Stimulated activated CD8-positive, alpha-beta memory T cell treated with anti-CD3 and anti-CD28 coated beads, Interleukin-12 subunit alpha, Interleukin-12 subunit beta, amount 100 ng/mL, for 4 hours (primary cell): ENCODE data around the gene PLXNA4.

Source experiments
- DNase-seq: peaks from one replicate; pipeline ENCODE4 v3.0.0-alpha.2; 2020; ENCODE audit warnings: low read depth

The PLXNA4 gene

GRCh38 chr7:132528695-132529094, 47.6 kb downstream of the PLXNA4 start:
- DNase-seq = no peak

GRCh38 chr7:132527467-132528410, 48.5 kb downstream of the PLXNA4 start:
- DNase-seq = no peak

GRCh38 chr7:132526111-132526740, 50.0 kb downstream of the PLXNA4 start:
- no peak for DNase-seq

DNA sequence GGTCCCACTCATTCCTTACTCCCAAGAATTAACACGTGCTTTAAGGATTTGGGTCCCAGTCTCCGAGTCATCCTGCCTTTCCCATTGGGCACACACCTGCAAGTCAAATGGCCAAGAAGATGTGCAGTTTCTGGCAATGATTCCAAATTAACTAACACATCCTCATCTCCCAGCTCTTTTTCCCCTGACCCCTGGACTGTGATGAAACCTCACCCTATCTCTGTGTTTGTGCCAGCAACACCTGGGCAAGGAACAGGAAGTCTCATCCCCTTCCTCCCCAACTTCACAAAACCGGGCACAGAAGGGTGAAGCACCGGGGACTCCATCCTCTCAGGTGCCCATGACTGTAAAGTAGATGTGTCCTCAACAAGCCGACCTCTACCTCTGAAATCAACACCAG, 54.8 kb downstream of the PLXNA4 start:
- DNase-seq = no peak

GRCh38 chr7:132520591-132521280, 55.5 kb downstream of the PLXNA4 start:
- no peak for DNase-seq

DNA sequence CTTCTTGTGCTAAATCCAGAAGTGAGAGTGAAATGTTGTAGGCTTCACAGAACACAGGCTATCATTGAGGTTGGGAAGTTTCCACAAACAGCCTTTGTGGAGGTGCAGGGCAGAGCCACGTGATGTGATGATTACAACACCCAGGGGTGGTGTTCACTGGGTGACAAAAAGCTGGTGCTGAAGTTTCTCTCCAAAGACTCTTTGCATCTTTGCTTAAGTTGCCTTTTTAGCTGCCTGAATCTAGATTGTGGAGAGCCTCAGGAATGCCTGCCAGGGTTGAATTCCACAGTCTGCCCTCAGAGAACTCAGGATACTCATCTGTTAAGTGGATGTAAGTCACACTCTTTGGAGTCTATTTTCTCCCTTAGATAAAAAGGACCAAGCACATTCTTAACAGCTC, 56.3 kb downstream of the PLXNA4 start:
- DNase-seq = no peak

DNA sequence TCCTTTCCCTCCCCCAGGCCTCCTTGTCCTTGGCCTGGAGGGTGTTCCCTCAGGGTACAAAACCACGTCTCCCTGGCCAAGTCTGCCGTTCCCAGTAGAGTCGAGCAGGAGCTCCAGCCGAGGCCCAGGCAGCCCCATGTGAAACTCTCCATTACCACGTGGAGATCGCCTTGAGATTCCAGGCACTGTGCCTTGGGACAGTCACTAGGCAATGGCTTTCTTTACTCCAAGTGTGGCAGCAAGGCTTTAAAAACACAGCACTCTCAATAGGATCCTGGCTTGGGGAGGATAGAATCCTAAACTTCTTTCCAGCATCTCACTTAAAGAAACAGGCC, 57.5 kb downstream of the PLXNA4 start:
- no peak for DNase-seq

DNA sequence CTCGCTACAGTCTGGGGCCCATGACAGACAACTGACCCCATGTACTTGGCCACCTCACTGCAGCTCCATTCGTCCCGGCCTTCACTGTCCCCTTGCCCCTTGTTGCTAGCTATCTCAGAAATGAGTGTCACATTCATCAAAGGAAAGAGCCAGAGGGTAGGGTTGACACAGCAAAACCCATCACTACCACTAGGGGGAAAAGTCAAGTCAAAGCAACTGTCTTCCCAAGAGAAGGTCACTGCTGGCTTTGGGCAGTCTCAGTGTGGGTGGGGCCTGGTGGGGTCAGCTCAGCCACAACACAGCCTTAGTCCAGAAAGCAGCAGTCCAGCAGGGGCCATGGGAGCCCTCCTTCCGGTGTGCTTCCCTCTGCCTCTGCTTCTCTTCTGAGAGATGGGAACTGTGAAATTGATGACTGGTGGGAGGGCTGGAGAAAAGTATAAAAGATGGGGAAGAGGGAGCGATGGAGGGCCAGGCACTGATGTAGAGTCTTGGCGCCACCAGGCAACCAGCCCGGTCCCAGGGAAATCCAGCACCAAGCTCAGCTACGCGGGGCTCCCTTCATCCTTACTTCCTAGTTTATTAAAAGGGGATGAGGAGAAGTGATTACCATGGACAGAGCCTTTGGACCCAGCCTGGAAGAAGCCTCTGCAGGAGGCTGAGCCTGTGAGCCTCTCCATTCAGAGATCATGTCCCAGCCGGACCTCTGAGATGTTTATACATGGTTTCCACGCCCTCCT, 58.0 kb downstream of the PLXNA4 start:
- no peak for DNase-seq

DNA sequence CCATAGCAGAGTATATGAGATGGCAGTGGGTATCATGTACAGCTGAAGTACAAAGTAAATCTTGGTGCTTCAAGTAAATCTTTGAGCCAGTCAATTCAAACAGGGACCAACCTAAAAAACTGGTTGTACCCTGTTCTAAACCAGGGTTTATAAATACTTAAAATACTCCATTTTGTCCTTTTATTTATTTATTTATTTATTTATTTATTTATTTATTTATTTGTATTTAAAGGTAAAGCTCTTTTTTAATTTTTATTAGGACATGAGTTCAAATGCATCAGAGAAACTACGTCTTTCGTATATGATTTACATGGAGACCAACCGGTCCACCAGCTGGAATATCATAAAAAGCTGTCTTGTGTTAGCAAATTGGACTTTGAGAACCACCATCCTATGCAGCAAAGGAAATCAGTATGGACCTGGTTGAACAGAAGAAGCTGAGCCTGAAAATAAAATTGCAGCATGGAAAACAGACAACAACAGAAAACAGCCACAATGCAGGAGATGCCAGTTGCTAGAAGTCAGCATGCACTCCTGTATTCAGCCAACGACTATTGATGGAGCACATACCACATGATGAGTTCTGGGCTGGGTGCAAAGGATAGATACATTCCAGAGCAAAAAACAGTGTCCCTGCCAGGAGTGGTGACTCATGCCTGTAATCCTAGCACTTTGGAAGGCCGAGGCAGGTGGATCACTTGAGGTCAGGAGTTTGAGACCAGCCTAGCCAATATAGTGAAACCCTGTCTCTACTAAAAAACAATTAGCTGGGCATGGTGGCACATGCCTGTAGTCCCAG, 60.0 kb downstream of the PLXNA4 start:
- no peak for DNase-seq

DNA sequence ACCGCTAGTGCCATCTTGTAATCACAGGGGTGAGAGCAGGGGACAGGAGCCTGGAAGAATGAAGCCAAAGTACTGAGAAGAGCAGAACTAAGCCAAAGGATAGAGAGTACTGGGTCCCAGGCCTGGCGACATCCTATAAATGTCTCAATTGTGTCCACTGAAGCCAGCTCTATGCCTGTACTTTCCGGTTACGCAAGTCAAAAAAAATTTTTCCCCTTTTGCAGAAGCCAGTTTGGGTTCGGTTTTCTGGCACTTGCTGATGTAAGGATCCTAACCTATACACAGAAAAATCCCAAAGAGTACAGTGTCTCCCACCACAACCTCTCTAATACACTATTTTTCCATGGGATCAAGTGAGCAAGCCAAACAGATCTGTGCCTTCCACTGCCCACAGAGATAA, 61.1 kb downstream of the PLXNA4 start:
- no peak for DNase-seq

- no peak for DNase-seq
These were observed 61.8 kb downstream of the PLXNA4 start for GRCh38 chr7:132514430-132514829.

- no peak for DNase-seq
These were observed 64.3 kb downstream of the PLXNA4 start for GRCh38 chr7:132511921-132512320.

DNA sequence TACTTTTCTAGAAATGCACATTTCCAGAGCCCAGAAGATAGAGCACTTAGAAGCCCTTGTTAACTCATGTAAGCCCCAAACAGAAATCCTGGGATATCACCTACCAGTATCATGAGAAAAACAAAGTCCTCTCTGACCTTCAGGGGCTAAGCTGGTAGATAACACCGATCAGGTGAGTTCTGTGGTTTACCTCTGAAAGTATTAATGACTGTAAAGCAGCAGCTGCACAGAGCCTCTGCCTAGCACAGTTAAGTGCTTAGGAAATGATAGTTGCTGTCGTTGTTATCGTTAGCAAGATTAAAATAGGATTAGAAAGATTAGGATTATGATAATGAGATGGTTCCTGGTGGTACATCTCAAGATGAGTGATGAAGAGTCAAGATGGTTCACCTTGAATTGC, 64.9 kb downstream of the PLXNA4 start:
- no peak for DNase-seq

- DNase-seq = no peak
These were observed 66.6 kb downstream of the PLXNA4 start for GRCh38 chr7:132509643-132510042.

GRCh38 chr7:132508724-132509353, 67.4 kb downstream of the PLXNA4 start:
- DNase-seq = no peak

DNA sequence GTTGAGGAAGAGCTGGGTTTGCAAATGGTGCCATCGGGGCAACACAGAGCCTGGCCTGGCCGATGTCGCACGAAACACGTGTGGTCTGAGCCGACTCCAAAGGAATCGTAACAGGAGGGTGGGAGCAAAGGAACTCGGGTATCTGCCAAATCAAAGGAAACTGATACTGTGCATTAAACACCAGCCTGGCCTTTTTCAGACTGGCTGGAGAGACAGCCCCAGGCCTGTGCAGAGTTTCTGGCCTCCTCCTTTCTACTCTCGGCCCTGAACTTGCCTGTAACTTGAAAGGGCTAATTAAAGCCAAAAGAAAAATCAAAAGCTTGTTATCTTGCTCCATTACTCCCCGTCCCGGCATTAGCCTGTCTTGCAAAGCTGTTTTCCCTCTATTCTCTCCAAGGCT, 71.4 kb downstream of the PLXNA4 start:
- DNase-seq = no peak

- no peak for DNase-seq
These were observed 72.2 kb downstream of the PLXNA4 start for GRCh38 chr7:132504071-132504470.

DNA sequence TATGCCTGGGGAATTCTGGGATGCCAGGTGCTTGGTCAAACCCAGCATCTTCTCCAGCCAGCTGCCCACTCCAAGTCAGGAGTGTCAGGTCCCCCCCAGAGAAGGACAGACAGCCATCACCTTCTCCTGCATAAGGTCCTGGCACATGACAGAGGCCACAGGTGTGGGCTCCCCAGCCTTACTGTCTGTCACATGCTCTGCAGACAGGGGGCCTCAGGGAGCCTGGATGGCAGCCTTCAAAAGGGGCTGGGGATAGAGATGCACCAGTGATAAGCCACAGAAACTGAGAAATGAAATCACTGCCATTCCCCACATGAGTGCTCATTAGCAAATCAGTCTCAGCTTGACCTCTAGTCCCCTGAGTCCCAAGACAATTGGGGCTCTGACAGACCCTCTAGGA, 72.9 kb downstream of the PLXNA4 start:
- no peak for DNase-seq

GRCh38 chr7:132501956-132502355, 74.3 kb downstream of the PLXNA4 start:
- DNase-seq = no peak

DNA sequence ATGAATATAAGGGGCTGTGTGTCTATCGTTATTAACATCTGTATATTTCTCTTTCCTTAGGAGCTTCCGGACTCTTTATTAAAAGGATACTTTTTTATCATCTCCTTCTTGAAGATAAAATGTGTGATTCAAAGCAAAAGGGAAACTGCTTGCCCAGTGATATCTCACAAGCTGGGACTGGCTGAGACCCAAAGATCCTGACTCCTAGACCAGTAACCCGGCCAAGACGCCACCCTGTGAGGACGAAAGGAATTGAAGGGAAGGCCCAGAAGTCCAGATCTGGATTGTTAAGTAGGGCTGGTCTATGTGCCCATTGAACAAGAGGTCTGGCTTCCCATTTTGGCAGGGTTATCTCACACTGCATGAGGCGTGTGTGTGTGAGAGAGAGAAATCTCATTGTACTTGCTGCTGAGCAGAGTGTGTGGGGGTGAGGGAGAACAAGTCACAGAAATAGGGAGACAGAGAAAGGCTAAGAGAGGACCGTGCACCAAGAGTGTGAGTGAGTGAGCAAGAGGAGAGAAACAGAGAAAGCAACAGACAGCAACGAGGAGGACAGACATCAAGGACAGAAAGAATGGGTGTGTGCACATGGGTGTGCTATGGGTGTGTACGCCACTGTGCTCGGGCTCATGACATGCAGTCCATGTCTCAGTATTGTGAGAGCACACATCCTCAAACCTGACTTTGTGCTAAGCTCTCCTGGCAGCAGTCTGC, 75.4 kb downstream of the PLXNA4 start:
- DNase-seq = no peak
